ENCODE measurements around the gene GHR. TPM values are rescaled to one million over a fixed set of nuclear protein-coding genes. Genes with fewer than 3 reads are reported as not detected.

Gene GHR
- total RNA-seq, 2 donors from 2014 or later = 0.27 to 1.2 TPM

DNA sequence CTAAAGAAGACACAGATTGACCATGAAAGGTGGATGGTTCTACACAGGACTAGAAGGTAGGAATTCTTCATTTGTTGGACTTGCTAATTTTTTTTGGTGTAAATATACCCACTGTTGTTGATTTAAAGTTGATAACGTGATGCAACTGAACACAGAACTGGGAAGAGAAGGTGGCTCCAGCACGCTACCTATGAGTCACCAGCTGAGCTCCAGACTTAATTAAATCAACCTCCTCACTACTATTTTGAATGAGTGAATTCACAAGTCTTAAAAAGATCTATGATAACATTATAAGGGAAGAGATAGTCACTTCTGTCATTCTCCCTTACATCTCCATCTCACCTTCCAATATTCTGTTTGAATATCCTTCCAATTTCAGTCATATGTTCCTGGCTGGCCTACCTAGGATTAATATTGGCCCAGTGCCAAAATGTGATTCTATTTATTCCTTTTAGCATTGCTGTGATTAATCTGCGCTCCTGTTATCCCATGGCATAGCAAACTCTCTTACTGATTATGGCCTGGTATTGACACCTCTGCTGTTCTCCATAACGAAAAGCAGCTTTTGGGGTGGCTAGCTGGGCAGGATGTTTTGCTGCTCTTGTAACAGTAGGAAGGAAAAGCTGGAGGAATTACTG lies 197.5 kb downstream of the GHR start:
- H3K4me3 Mint-ChIP-seq = no peak overlapping the region
- H3K27ac Mint-ChIP-seq = no peak overlapping the region
- H3K9me3 Mint-ChIP-seq = no peaks in the 10 kb centered on the region
- Histone ChIP-seq H3K9ac (ENCODE audit: extremely low read depth, low read length, poor library complexity, severe bottlenecking) (no peak overlapping the region), H3K27ac (ENCODE audit: low read depth, low read length) (no peak overlapping the region), H3K27me3 (ENCODE audit: control insufficient read depth, insufficient read depth, low read length, poor library complexity, severe bottlenecking) (no peaks in the 10 kb centered on the region), H3K36me3 (ENCODE audit: control insufficient read depth, insufficient read depth, low read length) (no peaks in the 10 kb centered on the region), H3K4me1 (ENCODE audit: control insufficient read depth, insufficient read depth, low read length) (peaks cover 9% of the 10 kb centered on the region), H3K4me3 (ENCODE audit: low read length) (no peak overlapping the region), H3K9me3 (ENCODE audit: control insufficient read depth, low read length) (no peaks in the 10 kb centered on the region)
- H3K36me3 Mint-ChIP-seq (ENCODE audit: low read depth) = no peaks in the 10 kb centered on the region
- DNase-seq = no peak
- H3K27me3 Mint-ChIP-seq (ENCODE audit: insufficient read depth) = no peaks in the 10 kb centered on the region
- WGBS, 2 experiments (ENCODE audit: insufficient coverage in 1 of 2, insufficient read length in 1 of 2) = 82 to 83% methylated on average over 2 to 4 of the region's 4 CpGs
- TF ChIP-seq, protein P1, sequence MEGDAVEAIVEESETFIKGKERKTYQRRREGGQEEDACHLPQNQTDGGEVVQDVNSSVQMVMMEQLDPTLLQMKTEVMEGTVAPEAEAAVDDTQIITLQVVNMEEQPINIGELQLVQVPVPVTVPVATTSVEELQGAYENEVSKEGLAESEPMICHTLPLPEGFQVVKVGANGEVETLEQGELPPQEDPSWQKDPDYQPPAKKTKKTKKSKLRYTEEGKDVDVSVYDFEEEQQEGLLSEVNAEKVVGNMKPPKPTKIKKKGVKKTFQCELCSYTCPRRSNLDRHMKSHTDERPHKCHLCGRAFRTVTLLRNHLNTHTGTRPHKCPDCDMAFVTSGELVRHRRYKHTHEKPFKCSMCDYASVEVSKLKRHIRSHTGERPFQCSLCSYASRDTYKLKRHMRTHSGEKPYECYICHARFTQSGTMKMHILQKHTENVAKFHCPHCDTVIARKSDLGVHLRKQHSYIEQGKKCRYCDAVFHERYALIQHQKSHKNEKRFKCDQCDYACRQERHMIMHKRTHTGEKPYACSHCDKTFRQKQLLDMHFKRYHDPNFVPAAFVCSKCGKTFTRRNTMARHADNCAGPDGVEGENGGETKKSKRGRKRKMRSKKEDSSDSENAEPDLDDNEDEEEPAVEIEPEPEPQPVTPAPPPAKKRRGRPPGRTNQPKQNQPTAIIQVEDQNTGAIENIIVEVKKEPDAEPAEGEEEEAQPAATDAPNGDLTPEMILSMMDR (conservative IDR thresholded peaks at IDR 0.05) = no peak
- peaks cover 16% of the 10 kb centered on the region for H3K4me1 Mint-ChIP-seq

- TF ChIP-seq, protein P1 (conservative IDR thresholded peaks at IDR 0.05) = no peak
- no peaks in the 10 kb centered on the region for H3K9me3 Mint-ChIP-seq
- H3K4me3 Mint-ChIP-seq = no peak overlapping the region
- H3K27ac Mint-ChIP-seq = no peak overlapping the region
- no peaks in the 10 kb centered on the region for H3K27me3 Mint-ChIP-seq (ENCODE audit: insufficient read depth)
- no peaks in the 10 kb centered on the region for H3K36me3 Mint-ChIP-seq (ENCODE audit: low read depth)
- peaks cover 19% of the 10 kb centered on the region for H3K4me1 Mint-ChIP-seq
- Histone ChIP-seq H3K9me3 (ENCODE audit: control insufficient read depth, low read length) (no peaks in the 10 kb centered on the region), H3K27ac (ENCODE audit: low read depth, low read length) (no peak overlapping the region), H3K9ac (ENCODE audit: extremely low read depth, low read length, poor library complexity, severe bottlenecking) (no peak overlapping the region), H3K36me3 (ENCODE audit: control insufficient read depth, insufficient read depth, low read length) (no peaks in the 10 kb centered on the region), H3K4me1 (ENCODE audit: control insufficient read depth, insufficient read depth, low read length) (peaks cover 11% of the 10 kb centered on the region), H3K4me3 (ENCODE audit: low read length) (no peak overlapping the region), H3K27me3 (ENCODE audit: control insufficient read depth, insufficient read depth, low read length, poor library complexity, severe bottlenecking) (no peaks in the 10 kb centered on the region)
- no peak for DNase-seq
- WGBS, 2 experiments (ENCODE audit: insufficient coverage in 1 of 2, insufficient read length in 1 of 2) = 83 to 88% methylated on average over 2 to 3 of the region's 3 CpGs
Observed at GRCh38 chr5:42621242-42621641, 198.0 kb downstream of the GHR start.

DNA sequence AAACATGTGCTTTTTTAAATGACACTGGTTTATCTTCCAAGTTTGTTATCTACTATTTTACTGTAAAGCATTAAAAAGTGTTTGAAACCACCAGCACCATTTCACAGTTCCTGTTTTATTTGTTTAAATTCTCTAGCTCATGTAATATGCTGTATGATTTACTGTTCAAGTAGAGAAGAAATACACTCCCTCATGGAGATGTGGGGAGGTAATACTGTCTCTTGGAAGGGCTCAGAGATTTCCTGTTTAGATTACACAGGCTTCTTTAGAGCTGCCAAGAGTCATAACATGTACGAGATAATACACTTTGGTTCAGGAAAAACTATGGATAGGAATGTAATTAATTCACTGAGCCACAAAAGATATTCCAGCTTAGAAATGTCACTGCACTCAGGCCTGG lies 198.4 kb downstream of the GHR start:
- H3K4me3 ChIP-seq (ENCODE audit: low read length) = no peak overlapping the region
- no peaks in the 10 kb centered on the region for H3K27me3 Mint-ChIP-seq (ENCODE audit: insufficient read depth)
- no peaks in the 10 kb centered on the region for H3K9me3 Mint-ChIP-seq
- no peaks in the 10 kb centered on the region for H3K36me3 Mint-ChIP-seq (ENCODE audit: low read depth)
- no peak overlapping the region for H3K27ac ChIP-seq (ENCODE audit: low read depth, low read length)
- H3K27me3 ChIP-seq (ENCODE audit: control insufficient read depth, insufficient read depth, low read length, poor library complexity, severe bottlenecking) = no peaks in the 10 kb centered on the region
- peaks cover 13% of the 10 kb centered on the region for H3K4me1 ChIP-seq (ENCODE audit: control insufficient read depth, insufficient read depth, low read length)
- H3K36me3 ChIP-seq (ENCODE audit: control insufficient read depth, insufficient read depth, low read length) = no peaks in the 10 kb centered on the region
- no peak for DNase-seq
- peaks cover 23% of the 10 kb centered on the region for H3K4me1 Mint-ChIP-seq
- TF ChIP-seq, protein P1 (conservative IDR thresholded peaks at IDR 0.05) = no peak
- no peaks in the 10 kb centered on the region for H3K9me3 ChIP-seq (ENCODE audit: control insufficient read depth, low read length)
- no peak overlapping the region for H3K9ac ChIP-seq (ENCODE audit: extremely low read depth, low read length, poor library complexity, severe bottlenecking)
- H3K4me3 Mint-ChIP-seq = no peak overlapping the region
- no peak overlapping the region for H3K27ac Mint-ChIP-seq
- WGBS, 2 experiments (ENCODE audit: insufficient coverage in 1 of 2, insufficient read length in 1 of 2) = 96% methylated on average over 1 of the region's 1 CpG; no CpG with 5 or more reads in 1 of the 2 experiments
